Smooth muscle cell (in vitro differentiated cells): Measurements from ENCODE around the gene SLC39A11. TPM values are rescaled to one million over a fixed set of nuclear protein-coding genes. Genes with fewer than 3 reads are reported as not detected.
"Not testable (repeated sequence)": the region's sequence is repeated elsewhere in the genome, so short reads cannot be mapped to it uniquely, and the experiment has no call there.

ENCODE experiments used
- DNase-seq: peaks from one replicate; lab custom pipeline; 2025; ENCODE audit not compliant: unreplicated experiment; lab: John Stamatoyannopoulos, UW
- H2AFZ ChIP-seq: fragments of 200-600 bp; sonication (generic); 2 replicates; pipeline ENCODE4 v1.6.0; 2016; ENCODE audit warnings: antibody characterized with exemption, low read depth, mild to moderate bottlenecking
- H3F3A ChIP-seq: fragments of 200-600 bp; sonication (generic); 2 replicates; pipeline ENCODE4 v1.6.0; 2017; ENCODE audit warnings: antibody characterized with exemption, low read depth
- H3K27ac ChIP-seq: fragments of 200-600 bp; sonication (generic); 2 replicates; pipeline ENCODE4 v1.5.1; 2016; ENCODE audit warnings: low read depth, mild to moderate bottlenecking
- H3K27me3 ChIP-seq: fragments of 200-600 bp; sonication (generic); 2 replicates; pipeline ENCODE4 v1.6.1; 2016; ENCODE audit warnings: low read depth, mild to moderate bottlenecking
- H3K36me3 ChIP-seq: fragments of 200-600 bp; sonication (generic); 2 replicates; pipeline ENCODE4 v1.5.1; 2016; ENCODE audit warnings: low read depth
- H3K4me1 ChIP-seq: fragments of 200-600 bp; sonication (generic); 2 replicates; pipeline ENCODE4 v1.5.1; 2016; ENCODE audit warnings: low read depth
- H3K4me2 ChIP-seq: fragments of 200-600 bp; sonication (generic); 2 replicates; pipeline ENCODE4 v1.6.0; 2016; ENCODE audit warnings: mild to moderate bottlenecking
- H3K4me3 ChIP-seq: fragments of 200-600 bp; sonication (generic); 2 replicates; pipeline ENCODE4 v1.5.1; 2016; ENCODE audit warnings: mild to moderate bottlenecking
- H3K79me2 ChIP-seq: fragments of 200-600 bp; sonication (generic); 2 replicates; pipeline ENCODE4 v1.6.0; 2016; ENCODE audit warnings: low read depth, mild to moderate bottlenecking
- H3K9ac ChIP-seq: fragments of 200-600 bp; sonication (generic); 2 replicates; pipeline ENCODE4 v1.6.0; 2016; ENCODE audit warnings: low read depth
- H3K9me3 ChIP-seq: fragments of 200-600 bp; sonication (generic); replicated peaks from 2 replicates; pipeline ENCODE4 v1.5.1; 2016; ENCODE audit warnings: low read depth
- H4K20me1 ChIP-seq: fragments of 200-600 bp; sonication (generic); 2 replicates; pipeline ENCODE4 v1.6.0; 2016; ENCODE audit warnings: low read depth
- WGBS: methylation state at CpG from one replicate; pipeline ENCODE4 v1.1.7; 2016; ENCODE audit warnings: low lambda C conversion rate; 5-methylcytosine and 5-hydroxymethylcytosine counted together
- polyA plus RNA-seq: library from polyadenylated mRNA; unstranded; fragments of >200 nt; fragmentation: Nextera tagmentation; extraction: Ambion mirVana; gene quantifications from 2 replicates; pipeline ENCODE4 v1.2.1, GENCODE V29; 2016
- total RNA-seq: library from RNA; depleted of rRNA; stranded (reverse); fragments of >200 nt; gene quantifications from 2 replicates; pipeline ENCODE4 v1.2.3, GENCODE V29; 2014
- TF ChIP-seq, protein P1 (sequence below): fragments of 200-600 bp; sonication (generic); IDR thresholded peaks from 2 replicates; pipeline ENCODE4 v1.5.1; 2017; ENCODE audit warnings: borderline replicate concordance, mild to moderate bottlenecking, antibody characterized with exemption; ENCODE audit not compliant: insufficient read depth, poor library complexity, severe bottlenecking

SLC39A11 gene
- total and polyA plus RNA-seq, 2 experiments from 2014 or later = 9.2 to 36.7 TPM

DNA sequence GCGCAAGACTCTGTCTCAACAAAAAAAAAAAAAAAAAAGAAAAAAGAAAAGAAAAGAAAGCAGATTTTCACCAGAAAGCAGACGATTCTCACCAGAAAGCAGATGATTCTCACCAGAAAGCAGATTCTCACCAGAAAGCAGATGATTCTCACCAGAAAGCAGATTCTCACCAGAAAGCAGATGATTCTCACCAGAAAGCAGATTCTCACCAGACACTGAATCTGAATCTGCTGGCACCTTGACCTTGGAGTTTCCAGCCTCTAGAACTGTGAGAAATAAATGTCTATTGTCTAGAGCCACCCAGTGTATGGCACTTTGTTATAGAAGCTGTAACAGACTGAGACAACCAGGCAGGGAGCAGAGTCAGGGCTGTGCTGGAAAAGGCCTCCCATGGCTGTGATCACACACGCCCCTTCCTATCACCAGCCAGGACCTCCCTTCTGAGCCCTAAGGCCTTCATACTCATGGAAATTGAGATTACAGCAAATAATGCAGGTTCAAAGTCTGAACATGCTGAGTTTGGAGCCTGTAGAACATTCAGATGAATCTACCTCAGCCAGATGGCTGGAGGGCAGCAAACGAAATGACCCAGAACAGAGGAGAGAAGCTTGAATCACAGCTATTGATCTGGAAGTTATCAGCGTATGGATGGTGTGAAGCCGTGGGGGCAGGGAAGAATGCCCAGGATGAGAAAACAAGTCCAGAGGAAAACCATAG is 309.3 kb downstream of the SLC39A11 start:
- DNase-seq = no peak
- TF ChIP-seq, protein P1, sequence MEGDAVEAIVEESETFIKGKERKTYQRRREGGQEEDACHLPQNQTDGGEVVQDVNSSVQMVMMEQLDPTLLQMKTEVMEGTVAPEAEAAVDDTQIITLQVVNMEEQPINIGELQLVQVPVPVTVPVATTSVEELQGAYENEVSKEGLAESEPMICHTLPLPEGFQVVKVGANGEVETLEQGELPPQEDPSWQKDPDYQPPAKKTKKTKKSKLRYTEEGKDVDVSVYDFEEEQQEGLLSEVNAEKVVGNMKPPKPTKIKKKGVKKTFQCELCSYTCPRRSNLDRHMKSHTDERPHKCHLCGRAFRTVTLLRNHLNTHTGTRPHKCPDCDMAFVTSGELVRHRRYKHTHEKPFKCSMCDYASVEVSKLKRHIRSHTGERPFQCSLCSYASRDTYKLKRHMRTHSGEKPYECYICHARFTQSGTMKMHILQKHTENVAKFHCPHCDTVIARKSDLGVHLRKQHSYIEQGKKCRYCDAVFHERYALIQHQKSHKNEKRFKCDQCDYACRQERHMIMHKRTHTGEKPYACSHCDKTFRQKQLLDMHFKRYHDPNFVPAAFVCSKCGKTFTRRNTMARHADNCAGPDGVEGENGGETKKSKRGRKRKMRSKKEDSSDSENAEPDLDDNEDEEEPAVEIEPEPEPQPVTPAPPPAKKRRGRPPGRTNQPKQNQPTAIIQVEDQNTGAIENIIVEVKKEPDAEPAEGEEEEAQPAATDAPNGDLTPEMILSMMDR = no peak
- H3K9me3 ChIP-seq = no peaks in the 10 kb centered on the region
- no peaks in the 10 kb centered on the region for H3F3A ChIP-seq
- 86% methylated on average over 6 of the region's 6 CpGs for WGBS
- H3K9ac ChIP-seq = no peak overlapping the region
- H3K27ac ChIP-seq = no peak overlapping the region
- no peak overlapping the region for H3K4me3 ChIP-seq
- H3K4me2 ChIP-seq = no peak overlapping the region
- H2AFZ ChIP-seq = no peak overlapping the region
- H3K79me2 ChIP-seq = no peaks in the 10 kb centered on the region
- H3K36me3 ChIP-seq = no peaks in the 10 kb centered on the region
- no peaks in the 10 kb centered on the region for H4K20me1 ChIP-seq
- H3K4me1 ChIP-seq = no peaks in the 10 kb centered on the region
- no peaks in the 10 kb centered on the region for H3K27me3 ChIP-seq

DNA sequence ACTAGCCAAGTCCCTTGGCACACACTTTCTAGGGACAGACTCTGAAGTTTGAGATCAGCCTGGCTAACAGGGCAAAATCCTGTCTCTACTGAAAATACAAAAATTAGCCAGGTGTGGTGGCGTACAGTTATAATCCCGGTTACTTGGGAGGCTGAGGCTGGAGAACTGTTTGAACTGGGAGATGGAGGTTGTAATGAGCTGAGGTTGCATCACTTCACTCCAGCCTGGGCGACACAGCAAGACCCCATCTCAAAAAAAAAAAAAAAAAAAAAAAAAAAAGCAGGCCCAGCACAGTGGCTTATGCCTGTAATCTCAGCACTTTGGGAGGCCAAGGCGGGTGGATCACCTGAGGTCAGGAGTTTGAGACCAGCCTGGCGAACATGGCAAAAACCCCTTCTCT is 310.1 kb downstream of the SLC39A11 start:
- H3K79me2 ChIP-seq, H4K20me1 ChIP-seq, H3K27me3 ChIP-seq, H3K9ac ChIP-seq, H3K27ac ChIP-seq, DNase-seq, H3F3A ChIP-seq, H3K9me3 ChIP-seq, H2AFZ ChIP-seq, H3K4me1 ChIP-seq, H3K4me2 ChIP-seq, H3K4me3 ChIP-seq, H3K36me3 ChIP-seq: not testable (repeated sequence)
- WGBS = 100% methylated on average over 5 of the region's 5 CpGs

DNA sequence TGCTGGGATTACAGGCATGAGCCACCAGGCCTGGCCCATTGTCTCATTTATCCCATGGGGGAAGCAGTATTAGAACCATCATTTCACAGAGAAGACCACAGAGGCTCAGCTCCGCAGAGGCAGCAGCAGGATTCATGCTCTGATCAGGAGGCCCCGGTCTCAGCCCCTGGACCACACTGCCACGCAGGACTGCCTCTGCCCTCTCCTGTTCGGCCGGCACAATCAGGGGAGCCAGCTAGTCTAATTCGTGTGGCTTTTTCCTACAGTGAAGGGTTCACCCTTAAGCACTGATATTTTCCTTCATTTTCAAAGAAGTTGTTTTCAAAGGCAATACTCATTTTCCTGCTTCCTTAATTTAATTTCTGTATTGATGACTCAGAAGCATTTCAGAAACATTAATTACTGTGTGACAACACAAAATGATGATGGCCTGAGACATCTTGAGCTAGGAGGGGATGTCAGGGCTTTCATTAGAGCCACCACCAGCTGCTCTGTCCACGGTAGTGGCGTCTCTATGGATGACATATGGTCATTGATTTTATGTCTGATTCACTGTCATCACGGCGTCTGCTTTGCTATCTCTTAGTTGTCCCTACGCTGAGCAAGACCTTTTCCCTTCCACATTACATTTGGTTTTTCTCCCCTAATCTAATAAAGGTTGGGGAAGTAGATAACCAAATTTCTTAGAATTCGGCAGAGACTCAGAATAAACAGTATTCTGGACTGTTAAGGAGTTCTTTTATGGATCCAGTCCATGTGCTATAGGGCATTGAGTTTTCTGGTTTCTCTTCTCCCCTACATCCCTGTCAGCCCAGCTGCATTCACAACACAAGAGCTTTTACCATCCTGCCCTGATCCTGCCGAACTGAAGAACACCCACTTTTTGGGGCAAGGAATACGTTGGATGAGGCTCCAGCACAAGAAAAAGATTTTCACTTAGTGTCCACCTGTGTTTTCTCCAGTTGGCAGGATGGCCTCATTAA is 314.0 kb downstream of the SLC39A11 start:
- Histone ChIP-seq H3K27me3 (no peaks in the 10 kb centered on the region), H2AFZ (no peak overlapping the region), H3K79me2 (no peaks in the 10 kb centered on the region), H3K9ac (no peak overlapping the region), H3K4me2 (no peak overlapping the region), H3F3A (no peaks in the 10 kb centered on the region), H4K20me1 (no peaks in the 10 kb centered on the region), H3K27ac (no peak overlapping the region), H3K36me3 (no peaks in the 10 kb centered on the region), H3K9me3 (no peaks in the 10 kb centered on the region), H3K4me1 (no peaks in the 10 kb centered on the region), H3K4me3 (no peak overlapping the region)
- DNase-seq = no peak
- WGBS = 89% methylated on average over 14 of the region's 14 CpGs
- TF ChIP-seq, protein P1 = no peak

DNA sequence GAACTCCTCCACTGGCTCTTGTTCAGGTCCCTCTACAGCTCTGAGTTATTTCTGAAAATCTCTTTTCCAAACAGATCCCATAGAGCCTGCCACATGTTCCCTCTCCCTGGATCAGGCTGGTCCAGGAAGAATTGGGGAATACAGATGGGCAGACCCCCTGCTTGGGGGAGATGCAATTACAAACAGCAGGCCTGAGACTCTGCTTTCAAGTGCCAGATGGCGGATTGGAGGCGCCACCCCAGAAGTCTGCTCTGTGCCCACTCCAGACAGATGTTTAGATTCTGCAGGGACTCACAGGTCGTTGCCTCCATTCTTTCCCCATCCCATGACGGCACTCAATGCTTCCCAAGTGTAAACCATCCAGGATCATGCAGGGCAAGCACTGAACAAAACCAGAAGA is 316.6 kb downstream of the SLC39A11 start:
- H3K36me3 ChIP-seq = no peaks in the 10 kb centered on the region
- H4K20me1 ChIP-seq = no peaks in the 10 kb centered on the region
- H3K4me1 ChIP-seq = no peaks in the 10 kb centered on the region
- 86% methylated on average over 4 of the region's 4 CpGs for WGBS
- no peak overlapping the region for H3K27ac ChIP-seq
- TF ChIP-seq, protein P1 = no peak
- no peak overlapping the region for H3K9ac ChIP-seq
- no peak overlapping the region for H3K4me3 ChIP-seq
- no peak for DNase-seq
- H3K4me2 ChIP-seq = no peak overlapping the region
- no peak overlapping the region for H2AFZ ChIP-seq
- H3K9me3 ChIP-seq = no peaks in the 10 kb centered on the region
- H3F3A ChIP-seq = no peaks in the 10 kb centered on the region
- H3K27me3 ChIP-seq = no peaks in the 10 kb centered on the region
- no peaks in the 10 kb centered on the region for H3K79me2 ChIP-seq
